GM08714 (cell line): ENCODE data around the gene C4A.

ENCODE experiments used
- H3K4me3 ChIP-seq: fragments of 200-500 bp; sonication (Bioruptor generic); 2 replicates; pipeline ENCODE4 v1.5.1; 2014; ENCODE audit warnings: mild to moderate bottlenecking, low read length, inconsistent platforms
- ZNF274 ChIP-seq: IDR thresholded peaks from 2 replicates; pipeline ENCODE4 v1.6.1; 2012; ENCODE audit warnings: mild to moderate bottlenecking, low read depth, low read length

C4A gene

GRCh38 chr6:32050562-32050961 lies 68.7 kb downstream of the C4A start:
- no peak overlapping the region for H3K4me3 ChIP-seq
- no peak for TF ChIP-seq ZNF274
